HG02840 (cell line): Measurements from ENCODE around the gene SEMA5B.

ENCODE experiments used
- ATAC-seq: cut with Tn5 transposase; IDR thresholded peaks from one replicate; pipeline ENCODE4 v1.9.1; 2021; ENCODE audit warnings: mild to moderate bottlenecking, moderate library complexity, moderate number of reproducible peaks; ENCODE audit not compliant: unreplicated experiment, low FRiP score

The SEMA5B gene

DNA sequence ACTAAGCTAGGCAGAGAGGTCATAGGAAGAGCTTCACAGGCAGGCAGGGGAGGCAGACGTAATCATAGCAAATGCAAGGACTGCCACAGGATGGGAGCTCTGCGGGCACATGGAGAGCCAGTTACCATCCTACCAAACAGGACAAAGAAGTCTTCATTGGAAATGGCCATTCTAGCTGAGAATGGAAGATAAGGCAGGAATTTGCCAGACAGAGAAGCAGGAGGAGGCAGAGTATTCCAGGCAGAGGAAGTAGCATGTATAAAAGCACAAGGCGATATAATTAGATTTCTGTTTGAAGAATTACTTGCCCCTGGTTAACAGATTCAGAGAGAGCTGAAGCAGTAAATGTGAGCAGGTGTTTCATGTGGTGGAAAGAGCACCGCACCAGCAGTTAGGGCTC lies 3.5 kb upstream of the SEMA5B start:
- ATAC-seq = no peak

GRCh38 chr3:123028233-123028828 lies 768 bp upstream of the SEMA5B start:
- no peak for ATAC-seq

DNA sequence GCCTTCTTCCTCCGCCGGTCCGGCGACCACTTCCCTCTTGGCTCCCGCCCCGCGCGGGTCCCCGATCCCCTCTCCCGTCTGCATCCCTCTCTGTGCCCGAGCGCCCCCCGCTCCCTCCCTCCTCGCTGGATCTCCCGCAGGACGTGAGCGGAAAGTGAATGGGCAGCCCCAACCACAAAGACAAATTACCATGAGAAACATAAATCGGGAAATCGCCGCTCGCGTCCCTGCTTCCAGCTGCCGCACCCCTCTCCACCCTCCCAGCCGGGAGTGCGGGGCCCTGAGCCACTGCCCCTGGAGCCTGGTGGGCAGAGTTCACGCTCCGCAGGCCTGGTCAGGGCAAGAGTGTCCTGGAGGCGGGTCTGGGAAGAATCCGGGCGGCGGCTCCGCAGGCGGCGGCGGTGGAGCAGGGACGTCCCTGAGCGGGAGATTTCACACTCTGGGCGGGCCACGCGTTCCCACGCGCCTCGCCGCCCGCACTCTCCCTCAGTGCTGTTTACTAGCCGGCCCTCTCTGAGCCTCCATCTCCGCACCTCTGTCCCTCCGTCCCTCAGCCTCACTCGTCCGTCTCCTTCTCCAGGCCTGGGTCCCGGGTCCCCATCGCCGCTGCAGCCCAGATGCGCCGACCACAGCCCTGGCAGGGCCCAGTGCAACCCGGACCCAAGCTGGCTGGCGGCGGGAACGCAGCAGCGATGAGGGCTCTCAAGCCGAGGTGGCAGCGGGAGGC lies 835 bp downstream of the SEMA5B start:
- no peak for ATAC-seq

DNA sequence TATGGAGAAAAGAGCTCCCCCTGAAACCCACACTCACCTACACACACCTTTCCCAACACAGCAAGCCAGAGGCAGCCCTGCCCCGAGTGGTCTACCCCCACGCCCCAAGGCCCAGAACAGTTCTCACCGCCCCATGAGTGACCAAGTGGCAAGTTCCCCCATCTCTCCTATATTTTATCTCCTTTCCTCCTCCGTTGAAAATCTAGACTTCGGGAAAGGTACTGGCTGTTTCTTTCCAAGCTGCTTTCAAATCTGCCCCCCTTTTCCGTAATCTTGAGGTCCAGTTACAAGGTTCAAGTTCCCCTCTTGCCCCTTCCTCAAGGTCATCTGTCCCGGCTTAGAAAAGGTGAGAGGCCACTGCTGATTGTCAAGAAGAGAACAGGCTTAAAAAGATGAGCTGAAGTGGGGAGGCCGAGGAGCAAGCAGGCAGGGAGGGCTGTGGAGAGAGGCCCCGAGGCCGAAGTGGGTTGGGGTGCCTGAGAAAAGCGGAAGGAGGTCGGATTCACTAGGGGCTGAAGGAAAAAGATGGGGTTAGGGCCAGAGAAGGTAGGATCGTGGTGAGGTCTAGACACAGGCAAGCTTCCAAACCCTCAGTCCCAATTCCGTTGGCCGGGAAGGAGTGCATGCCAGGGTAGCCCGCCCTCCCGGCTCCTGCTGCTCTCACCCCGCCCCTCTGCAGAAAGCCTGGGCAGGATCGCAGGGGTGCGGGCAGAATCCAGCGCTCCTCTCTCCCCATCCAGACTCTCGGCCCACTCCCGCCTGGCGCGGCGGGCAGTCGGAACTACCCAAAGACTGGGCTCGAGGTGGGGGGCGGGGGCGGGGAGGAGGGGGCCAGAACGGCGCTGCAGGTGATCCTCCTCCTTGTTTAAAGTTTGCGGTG lies 1.7 kb downstream of the SEMA5B start:
- no peak for ATAC-seq

- no peak for ATAC-seq
Observed at GRCh38 chr3:123024056-123024455, 3.5 kb downstream of the SEMA5B start.

- no peak for ATAC-seq
Observed at GRCh38 chr3:123021996-123022510, 5.5 kb downstream of the SEMA5B start.

GRCh38 chr3:123021388-123021787 lies 6.2 kb downstream of the SEMA5B start:
- no peak for ATAC-seq

- no peak for ATAC-seq
Observed at GRCh38 chr3:123020709-123021108, 6.9 kb downstream of the SEMA5B start.

DNA sequence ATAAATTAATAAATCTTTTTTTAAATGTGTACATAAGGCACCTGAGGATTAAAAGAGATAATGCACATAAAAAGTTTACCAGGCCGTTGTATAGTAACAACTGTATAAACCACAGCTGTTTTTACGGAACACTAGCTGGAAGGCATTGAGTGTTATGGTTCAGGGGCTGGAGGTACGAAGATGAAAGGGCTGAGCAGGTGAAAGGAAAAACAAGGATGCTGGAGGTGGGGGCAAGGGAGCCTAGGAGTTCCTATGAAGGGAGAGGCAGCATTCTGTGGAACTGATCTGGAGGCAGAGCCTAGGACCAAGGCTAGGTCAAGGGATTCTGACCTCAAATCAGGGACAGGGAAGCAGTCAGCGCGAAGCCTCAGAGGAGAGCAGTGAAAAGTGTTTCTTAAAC lies 8.0 kb downstream of the SEMA5B start:
- ATAC-seq = no peak

DNA sequence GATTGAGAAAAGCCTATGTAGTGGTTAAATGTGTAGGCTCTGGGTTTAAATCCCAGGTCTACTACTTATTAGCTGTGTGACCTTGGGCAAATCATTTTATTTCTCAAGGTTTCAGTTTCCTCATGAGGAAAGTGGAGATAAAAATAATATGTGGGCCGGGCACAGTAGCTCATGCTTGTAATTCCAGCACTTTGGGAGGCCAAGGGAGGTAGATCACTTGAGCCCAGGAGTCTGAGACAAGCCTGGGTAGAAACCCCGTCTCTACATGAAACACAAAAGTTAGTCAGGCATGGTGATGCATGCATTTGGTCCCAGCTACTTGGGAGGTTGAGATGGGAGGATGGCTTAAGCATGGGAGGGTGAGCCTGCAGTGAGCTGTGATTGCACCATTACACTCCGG lies 8.4 kb downstream of the SEMA5B start:
- ATAC-seq = no peak

- no peak for ATAC-seq
Observed at GRCh38 chr3:123018683-123019082, 8.9 kb downstream of the SEMA5B start.

DNA sequence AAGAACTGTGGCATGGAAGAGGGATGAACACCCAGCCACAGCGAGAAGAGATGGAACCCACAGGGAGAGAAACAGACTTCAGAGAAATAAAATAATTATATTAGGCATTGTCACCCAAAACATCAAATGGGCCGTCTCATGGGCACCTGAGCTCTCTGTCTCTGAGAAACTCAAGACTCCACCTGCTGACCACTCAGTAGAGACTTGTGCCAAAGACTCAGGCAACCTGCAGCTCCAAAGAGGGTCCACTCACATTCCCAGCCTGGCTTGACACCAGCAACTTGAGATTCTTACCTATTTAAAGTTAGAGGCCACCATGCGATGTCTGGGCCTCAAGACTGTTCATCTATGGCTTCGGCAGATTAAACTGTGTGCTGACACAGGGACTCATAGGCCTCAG lies 12.0 kb downstream of the SEMA5B start:
- ATAC-seq = no peak

- ATAC-seq = no peak
Observed at GRCh38 chr3:123013876-123014275, 13.7 kb downstream of the SEMA5B start.

DNA sequence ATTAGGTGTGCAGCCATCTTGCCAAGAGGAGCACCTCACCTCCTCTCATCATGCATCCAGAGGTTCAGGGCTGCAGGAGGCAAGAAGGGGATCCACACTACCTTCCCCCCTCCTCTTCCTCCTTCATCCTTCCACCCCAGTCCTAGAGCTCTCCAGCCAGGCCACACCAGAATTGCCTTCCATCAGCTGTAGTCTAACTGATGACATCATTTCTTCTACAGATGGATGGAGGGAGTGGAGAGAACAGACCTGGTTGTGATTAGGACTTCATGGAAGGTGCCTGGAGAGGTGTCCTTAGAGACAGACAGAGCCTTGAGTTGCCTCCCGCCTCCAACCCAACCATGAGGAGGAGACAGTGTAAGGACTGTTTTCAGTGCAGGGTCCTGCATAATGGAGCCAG lies 14.9 kb downstream of the SEMA5B start:
- no peak for ATAC-seq

- ATAC-seq = no peak
Observed at GRCh38 chr3:123011447-123011846, 16.1 kb downstream of the SEMA5B start.

- ATAC-seq = no peak
Observed at GRCh38 chr3:123008840-123009239, 18.7 kb downstream of the SEMA5B start.

DNA sequence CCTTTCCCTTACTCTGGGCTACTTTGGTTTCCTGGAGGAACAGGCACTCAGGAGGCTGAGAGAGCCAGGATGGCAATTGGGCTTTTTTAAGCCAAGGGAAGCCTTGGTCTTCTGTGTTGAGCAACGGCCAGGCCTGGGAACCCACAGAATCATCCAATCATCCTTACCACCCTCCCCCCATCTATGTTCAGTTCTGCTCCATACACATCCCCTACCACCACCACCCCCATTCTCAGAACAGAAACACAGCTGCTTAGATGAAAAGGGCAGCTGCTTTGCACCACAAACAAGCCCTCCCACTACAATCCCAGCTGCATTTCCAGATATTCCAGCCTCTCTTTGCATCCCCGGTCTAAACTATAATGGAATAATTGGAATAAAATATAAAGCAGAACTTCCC lies 21.0 kb downstream of the SEMA5B start:
- ATAC-seq = no peak

GRCh38 chr3:123005291-123005690 lies 22.3 kb downstream of the SEMA5B start:
- ATAC-seq = no peak

DNA sequence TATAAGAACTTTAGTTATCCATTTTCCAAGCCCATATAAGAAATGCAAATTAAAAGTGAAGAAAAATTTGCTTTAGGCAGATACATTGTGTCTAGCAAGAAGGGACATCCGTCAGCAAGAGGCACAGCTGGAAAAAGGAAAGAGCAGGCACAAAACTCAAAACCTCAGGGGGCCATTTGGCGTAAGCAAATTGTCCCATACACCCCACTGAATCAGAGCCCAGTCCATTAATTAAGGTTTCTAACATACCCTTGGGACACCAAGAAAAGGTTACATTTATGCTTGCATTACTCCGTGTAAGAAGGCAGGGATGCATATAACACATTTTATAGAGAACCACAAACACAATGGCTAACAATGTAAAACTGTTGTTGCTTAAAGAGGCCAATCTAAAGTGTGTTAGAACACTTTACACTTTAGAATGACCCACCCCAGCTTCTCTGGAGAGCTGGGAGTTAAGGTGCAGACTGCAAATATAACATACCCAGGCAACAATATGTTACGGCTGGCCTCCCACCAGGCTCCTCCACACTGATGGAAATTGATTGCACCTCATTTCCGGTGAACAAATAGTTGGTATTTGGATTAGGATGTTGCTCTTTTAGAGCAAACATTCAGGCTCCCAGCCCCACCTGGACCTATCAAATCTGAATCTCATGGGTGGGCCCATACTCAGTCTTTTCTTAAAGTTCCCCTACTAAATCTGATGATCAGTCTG lies 23.2 kb downstream of the SEMA5B start:
- ATAC-seq = no peak

DNA sequence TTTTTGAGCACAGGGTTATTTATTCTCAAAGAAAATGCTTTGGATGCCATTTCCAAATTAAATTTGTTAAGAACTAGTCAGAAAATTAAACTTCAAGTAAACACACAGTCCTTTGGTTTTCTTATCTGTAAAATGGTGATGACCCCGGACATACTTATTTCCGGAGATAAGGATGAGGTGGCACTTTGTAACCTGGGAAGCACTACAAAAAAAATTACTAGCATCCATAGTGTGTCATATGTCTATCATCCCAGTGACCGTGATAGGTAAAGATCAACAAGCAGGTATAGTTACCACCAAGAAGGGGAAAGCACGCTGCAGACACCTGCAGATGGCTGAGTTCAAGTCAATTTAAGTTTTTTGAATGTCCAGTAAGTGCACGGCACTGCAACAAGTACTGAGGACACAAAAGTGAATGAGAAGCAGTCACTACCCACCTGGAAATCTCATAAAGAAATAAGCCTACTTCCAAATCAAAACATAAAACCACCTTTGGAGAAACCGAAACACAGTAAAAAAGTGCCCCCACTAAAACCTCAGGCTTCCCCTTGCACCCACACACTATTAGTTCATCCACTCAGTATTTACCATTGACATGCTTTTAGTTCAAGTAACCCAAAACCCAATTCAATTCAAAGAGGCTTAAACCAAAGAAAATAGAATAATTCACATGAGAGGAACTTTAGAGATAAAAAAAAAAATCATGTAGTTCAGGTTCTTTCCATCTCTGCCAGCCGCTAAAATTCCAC lies 24.6 kb downstream of the SEMA5B start:
- ATAC-seq = no peak
